ENCODE measurements around the gene SERPINE2.
A peak's percentile ranks its signal among the peaks of the same experiment; 100 is the strongest.

SERPINE2 gene

GRCh38 chr2:223969856-223970255 lies 69.2 kb downstream of the SERPINE2 start:
- H3K4me1 ChIP-seq (ENCODE audit: insufficient read depth, low read length, poor library complexity, severe bottlenecking): peaks cover 4% of the 10 kb centered on the region
- peaks cover 5% of the 10 kb centered on the region; the same call in 1 of the 2 replicates for H3K79me2 ChIP-seq (ENCODE audit: insufficient read depth, low read length)
- no peaks in the 10 kb centered on the region for H3F3A ChIP-seq (ENCODE audit: low read depth)
- no peak overlapping the region for H3K4me3 ChIP-seq (ENCODE audit: low read length, poor library complexity, severe bottlenecking)
- no peak for TF ChIP-seq EZH2phosphoT487 (IDR thresholded peaks at IDR 0.05; ENCODE audit: borderline replicate concordance)
- TF ChIP-seq, protein P1, sequence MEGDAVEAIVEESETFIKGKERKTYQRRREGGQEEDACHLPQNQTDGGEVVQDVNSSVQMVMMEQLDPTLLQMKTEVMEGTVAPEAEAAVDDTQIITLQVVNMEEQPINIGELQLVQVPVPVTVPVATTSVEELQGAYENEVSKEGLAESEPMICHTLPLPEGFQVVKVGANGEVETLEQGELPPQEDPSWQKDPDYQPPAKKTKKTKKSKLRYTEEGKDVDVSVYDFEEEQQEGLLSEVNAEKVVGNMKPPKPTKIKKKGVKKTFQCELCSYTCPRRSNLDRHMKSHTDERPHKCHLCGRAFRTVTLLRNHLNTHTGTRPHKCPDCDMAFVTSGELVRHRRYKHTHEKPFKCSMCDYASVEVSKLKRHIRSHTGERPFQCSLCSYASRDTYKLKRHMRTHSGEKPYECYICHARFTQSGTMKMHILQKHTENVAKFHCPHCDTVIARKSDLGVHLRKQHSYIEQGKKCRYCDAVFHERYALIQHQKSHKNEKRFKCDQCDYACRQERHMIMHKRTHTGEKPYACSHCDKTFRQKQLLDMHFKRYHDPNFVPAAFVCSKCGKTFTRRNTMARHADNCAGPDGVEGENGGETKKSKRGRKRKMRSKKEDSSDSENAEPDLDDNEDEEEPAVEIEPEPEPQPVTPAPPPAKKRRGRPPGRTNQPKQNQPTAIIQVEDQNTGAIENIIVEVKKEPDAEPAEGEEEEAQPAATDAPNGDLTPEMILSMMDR (conservative IDR thresholded peaks at IDR 0.05; ENCODE audit: low read length): no peak
- H3K9me3 ChIP-seq (ENCODE audit: insufficient read depth, low read depth, low read length): no peaks in the 10 kb centered on the region
- H3K27me3 ChIP-seq (ENCODE audit: insufficient read depth, low read length, poor library complexity, severe bottlenecking): no peaks in the 10 kb centered on the region
- no peak overlapping the region for H2AFZ ChIP-seq (ENCODE audit: low read length)
- H4K20me1 ChIP-seq (ENCODE audit: insufficient read depth, low read length, poor library complexity, severe bottlenecking): peaks cover 5% of the 10 kb centered on the region
- no peaks in the 10 kb centered on the region for H3K9me2 ChIP-seq (replicated peaks; ENCODE audit: low read depth, low read length)
- peaks cover 32% of the 10 kb centered on the region; the same call in 1 of the 2 replicates for H3K36me3 ChIP-seq (ENCODE audit: insufficient read depth, low read length)
- no peak overlapping the region for H3K4me2 ChIP-seq (ENCODE audit: low read depth, low read length, poor library complexity, severe bottlenecking)
- no peak overlapping the region for H3K9ac ChIP-seq (ENCODE audit: low read depth, low read length, poor library complexity, severe bottlenecking)

DNA sequence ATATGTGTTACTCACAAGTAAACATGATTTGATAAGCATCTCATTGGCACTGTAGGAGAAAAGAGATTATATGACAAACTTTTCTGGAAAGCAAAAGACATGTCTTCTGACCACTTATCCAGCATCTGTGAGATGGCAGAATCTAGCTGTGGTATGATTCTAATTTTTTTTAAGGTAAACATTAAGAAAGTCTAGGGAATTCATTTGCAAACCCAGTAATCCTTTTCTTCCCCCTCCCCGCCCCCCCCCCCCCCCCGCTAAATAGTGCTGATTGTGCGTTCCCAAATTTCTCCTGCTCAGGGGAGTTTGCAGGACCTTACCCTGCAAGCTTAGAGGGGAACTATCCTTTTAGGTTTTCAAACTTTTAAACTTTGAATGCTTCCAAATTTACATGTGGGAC lies 69.8 kb downstream of the SERPINE2 start:
- Histone ChIP-seq H3K27me3 (ENCODE audit: insufficient read depth, low read length, poor library complexity, severe bottlenecking) (no peaks in the 10 kb centered on the region), H4K20me1 (ENCODE audit: insufficient read depth, low read length, poor library complexity, severe bottlenecking) (peaks cover 9% of the 10 kb centered on the region), H3F3A (ENCODE audit: low read depth) (no peaks in the 10 kb centered on the region), H3K9me3 (ENCODE audit: insufficient read depth, low read depth, low read length) (no peaks in the 10 kb centered on the region), H3K4me1 (ENCODE audit: insufficient read depth, low read length, poor library complexity, severe bottlenecking) (peaks cover 8% of the 10 kb centered on the region), H3K4me3 (ENCODE audit: low read length, poor library complexity, severe bottlenecking) (no peak overlapping the region), H3K9me2 (replicated peaks; ENCODE audit: low read depth, low read length) (no peaks in the 10 kb centered on the region), H3K79me2 (ENCODE audit: insufficient read depth, low read length) (peaks cover 11% of the 10 kb centered on the region; the same call in 1 of the 2 replicates), H3K4me2 (ENCODE audit: low read depth, low read length, poor library complexity, severe bottlenecking) (no peak overlapping the region), H2AFZ (ENCODE audit: low read length) (no peak overlapping the region), H3K9ac (ENCODE audit: low read depth, low read length, poor library complexity, severe bottlenecking) (no peak overlapping the region), H3K36me3 (ENCODE audit: insufficient read depth, low read length) (peaks cover 37% of the 10 kb centered on the region; the same call in 1 of the 2 replicates)
- TF ChIP-seq EZH2phosphoT487 (IDR thresholded peaks at IDR 0.05; ENCODE audit: borderline replicate concordance): no peak

DNA sequence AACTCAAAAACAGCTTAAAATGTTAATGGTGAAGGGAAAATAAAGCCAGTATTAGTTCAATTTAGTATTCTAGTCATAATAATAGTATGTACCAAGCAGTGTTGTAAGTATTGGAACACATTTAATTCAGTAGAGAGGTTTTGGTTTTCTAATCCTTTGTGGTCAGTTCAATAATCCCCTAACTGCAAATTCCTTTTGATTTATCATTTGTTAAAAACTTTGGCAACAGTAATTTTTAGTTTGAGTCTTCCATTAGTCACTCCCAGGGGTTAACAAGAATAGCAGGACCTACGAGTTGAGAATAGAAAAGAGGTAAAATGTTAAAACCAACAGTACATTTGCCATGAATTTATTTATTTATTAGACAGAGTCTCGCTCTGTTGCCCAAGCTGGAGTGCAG lies 71.1 kb downstream of the SERPINE2 start:
- H3K9me2 ChIP-seq (replicated peaks; ENCODE audit: low read depth, low read length): no peaks in the 10 kb centered on the region
- no peaks in the 10 kb centered on the region for H3K27me3 ChIP-seq (ENCODE audit: insufficient read depth, low read length, poor library complexity, severe bottlenecking)
- H4K20me1 ChIP-seq (ENCODE audit: insufficient read depth, low read length, poor library complexity, severe bottlenecking): peaks cover 14% of the 10 kb centered on the region
- no peak overlapping the region for H2AFZ ChIP-seq (ENCODE audit: low read length)
- no peak overlapping the region for H3K4me2 ChIP-seq (ENCODE audit: low read depth, low read length, poor library complexity, severe bottlenecking)
- H3K9me3 ChIP-seq (ENCODE audit: insufficient read depth, low read depth, low read length): no peaks in the 10 kb centered on the region
- no peak overlapping the region for H3K4me3 ChIP-seq (ENCODE audit: low read length, poor library complexity, severe bottlenecking)
- no peak overlapping the region for H3K9ac ChIP-seq (ENCODE audit: low read depth, low read length, poor library complexity, severe bottlenecking)
- TF ChIP-seq, protein P1 (conservative IDR thresholded peaks at IDR 0.05; ENCODE audit: low read length): no peak
- no peak for TF ChIP-seq EZH2phosphoT487 (IDR thresholded peaks at IDR 0.05; ENCODE audit: borderline replicate concordance)
- H3F3A ChIP-seq (ENCODE audit: low read depth): no peaks in the 10 kb centered on the region
- H3K36me3 ChIP-seq (ENCODE audit: insufficient read depth, low read length): peaks cover 41% of the 10 kb centered on the region; the same call in 1 of the 2 replicates
- H3K79me2 ChIP-seq (ENCODE audit: insufficient read depth, low read length): peaks cover 23% of the 10 kb centered on the region
- H3K4me1 ChIP-seq (ENCODE audit: insufficient read depth, low read length, poor library complexity, severe bottlenecking): peaks cover 8% of the 10 kb centered on the region

GRCh38 chr2:223959688-223960087 lies 79.4 kb downstream of the SERPINE2 start:
- Histone ChIP-seq H3F3A (ENCODE audit: low read depth) (no peaks in the 10 kb centered on the region), H3K4me3 (ENCODE audit: low read length, poor library complexity, severe bottlenecking) (peak overlapping the region; percentile 89), H3K9me2 (replicated peaks; ENCODE audit: low read depth, low read length) (no peaks in the 10 kb centered on the region), H3K9me3 (ENCODE audit: insufficient read depth, low read depth, low read length) (no peaks in the 10 kb centered on the region), H3K4me2 (ENCODE audit: low read depth, low read length, poor library complexity, severe bottlenecking) (peak overlapping the region; percentile 94), H3K9ac (ENCODE audit: low read depth, low read length, poor library complexity, severe bottlenecking) (peak overlapping the region; percentile 87), H3K79me2 (ENCODE audit: insufficient read depth, low read length) (peaks cover 73% of the 10 kb centered on the region), H3K36me3 (ENCODE audit: insufficient read depth, low read length) (peaks cover 7% of the 10 kb centered on the region; the same call in 1 of the 2 replicates), H3K4me1 (ENCODE audit: insufficient read depth, low read length, poor library complexity, severe bottlenecking) (peaks cover 43% of the 10 kb centered on the region), H2AFZ (ENCODE audit: low read length) (no peak overlapping the region), H4K20me1 (ENCODE audit: insufficient read depth, low read length, poor library complexity, severe bottlenecking) (peaks cover 62% of the 10 kb centered on the region), H3K27me3 (ENCODE audit: insufficient read depth, low read length, poor library complexity, severe bottlenecking) (no peaks in the 10 kb centered on the region)
- TF ChIP-seq, protein P1 (conservative IDR thresholded peaks at IDR 0.05; ENCODE audit: low read length): no peak
- no peak for TF ChIP-seq EZH2phosphoT487 (IDR thresholded peaks at IDR 0.05; ENCODE audit: borderline replicate concordance)
